IMR-90 (cell line): Measurements from ENCODE around the gene KLHDC9. TPM values are rescaled to one million over a fixed set of nuclear protein-coding genes. Genes with fewer than 3 reads are reported as not detected.

Experiments used
- ATAC-seq: fragments of 200-7000 bp; cut with Tn5 transposase; 2 replicates; pipeline ENCODE4 v1.9.1; 2020; ENCODE audit warnings: low read depth, mild to moderate bottlenecking, moderate library complexity
- BruUV-seq: library from RNA; stranded (reverse); fragments of 400-500 nt; replicated peaks from 2 replicates; lab custom pipeline; 2021; lab: Mats Ljungman, UMichigan
- CTCF ChIA-PET: fragments of 300-600 bp; formaldehyde crosslinking; extraction: SDS; loops from one replicate; lab custom pipeline; 2021; ENCODE audit warnings: antibody characterized with exemption; lab: Yijun Ruan, JAX
- POLR2A ChIA-PET: fragments of 300-600 bp; sonication (Branson Sonifier 250); formaldehyde crosslinking; loops from one replicate; lab custom pipeline; 2022; ENCODE audit warnings: antibody characterized with exemption; ENCODE audit not compliant: unreplicated experiment; lab: Charles Lee
- DNase-seq: peaks from one replicate; pipeline ENCODE4 v3.0.0; 2013
- H2AFZ ChIP-seq: replicated peaks from 2 replicates; pipeline ENCODE3; 2013; ENCODE audit warnings: low read length, mild to moderate bottlenecking; ENCODE audit not compliant: poor library complexity
- H2AK5ac ChIP-seq: 2 replicates; pipeline ENCODE4 v1.6.1; 2013; ENCODE audit warnings: low read depth, low read length, inconsistent platforms
- H2AK9ac ChIP-seq: replicated peaks from 2 replicates; pipeline ENCODE3; 2013; ENCODE audit warnings: mild to moderate bottlenecking, low read depth, low read length, moderate library complexity; ENCODE audit not compliant: poor library complexity
- H2BK120ac ChIP-seq: 2 replicates; pipeline ENCODE4 v1.6.1; 2013; ENCODE audit warnings: low read depth, low read length, inconsistent platforms
- H2BK15ac ChIP-seq: 3 replicates; pipeline ENCODE4 v1.6.1; 2013; ENCODE audit warnings: low read depth, low read length, inconsistent platforms
- H2BK20ac ChIP-seq: 2 replicates; pipeline ENCODE4 v1.6.1; 2013; ENCODE audit warnings: low read depth, mild to moderate bottlenecking, inconsistent platforms, low read length, moderate library complexity
- H2BK5ac ChIP-seq: 2 replicates; pipeline ENCODE4 v1.6.1; 2013; ENCODE audit warnings: mild to moderate bottlenecking, low read depth, low read length, inconsistent platforms; ENCODE audit not compliant: poor library complexity, severe bottlenecking
- H3K14ac ChIP-seq: replicated peaks from 2 replicates; pipeline ENCODE4 v1.6.1; 2013; ENCODE audit warnings: low read depth, low read length, inconsistent platforms
- H3K18ac ChIP-seq: 2 replicates; pipeline ENCODE4 v1.6.1; 2013; ENCODE audit warnings: low read depth, low read length, control low read depth
- H3K23ac ChIP-seq: 2 replicates; pipeline ENCODE4 v1.6.1; 2013; ENCODE audit warnings: low read depth, low read length, inconsistent platforms
- H3K27ac ChIP-seq: 2 replicates; pipeline ENCODE4 v1.5.1; 2013; ENCODE audit warnings: mild to moderate bottlenecking, control low read depth, low read length; ENCODE audit not compliant: insufficient read depth
- H3K27me3 ChIP-seq: 2 replicates; pipeline ENCODE4 v1.6.1; 2013; ENCODE audit warnings: low read length; ENCODE audit not compliant: control insufficient read depth, insufficient read depth
- H3K36me3 ChIP-seq: 2 replicates; pipeline ENCODE4 v1.6.1; 2013; ENCODE audit warnings: low read length, mixed read lengths; ENCODE audit not compliant: control insufficient read depth, insufficient read depth
- H3K4ac ChIP-seq: 2 replicates; pipeline ENCODE4 v1.6.1; 2013; ENCODE audit warnings: low read depth, low read length, inconsistent platforms
- H3K4me1 ChIP-seq: 2 replicates; pipeline ENCODE4 v1.6.1; 2013; ENCODE audit warnings: low read length, mixed read lengths; ENCODE audit not compliant: control insufficient read depth, insufficient read depth
- H3K4me2 ChIP-seq: 2 replicates; pipeline ENCODE4 v1.6.1; 2013; ENCODE audit warnings: low read depth, mild to moderate bottlenecking, control low read depth, low read length, moderate library complexity
- H3K4me3 ChIP-seq: 2 replicates; pipeline ENCODE4 v1.5.1; 2013; ENCODE audit warnings: low read depth, mild to moderate bottlenecking, control low read depth, low read length, moderate library complexity; ENCODE audit not compliant: insufficient read depth
- H3K56ac ChIP-seq: 2 replicates; pipeline ENCODE4 v1.6.1; 2013; ENCODE audit warnings: low read length, inconsistent platforms; ENCODE audit not compliant: insufficient read depth; ENCODE audit errors: extremely low read depth
- H3K79me1 ChIP-seq, 2 experiments: 2 replicates each; pipeline ENCODE4 v1.6.1; 2013; ENCODE audit warnings: low read length in 2 of 2, inconsistent platforms in 1 of 2, low read depth in 1 of 2
- H3K9ac ChIP-seq: 2 replicates; pipeline ENCODE4 v1.6.1; 2013; ENCODE audit warnings: low read depth, low read length, control low read depth
- H3K9me1 ChIP-seq: 2 replicates; pipeline ENCODE4 v1.6.1; 2013; ENCODE audit warnings: low read length, inconsistent platforms; ENCODE audit not compliant: insufficient read depth
- H3K9me3 ChIP-seq: 2 replicates; pipeline ENCODE4 v1.6.1; 2013; ENCODE audit warnings: low read length; ENCODE audit not compliant: control insufficient read depth, insufficient read depth
- H4K20me1 ChIP-seq: 2 replicates; pipeline ENCODE4 v1.6.1; 2013; ENCODE audit warnings: low read length, inconsistent platforms; ENCODE audit not compliant: insufficient read depth
- H4K5ac ChIP-seq: 2 replicates; pipeline ENCODE4 v1.6.1; 2013; ENCODE audit warnings: mild to moderate bottlenecking, low read depth, low read length, control low read depth
- H4K8ac ChIP-seq, 2 experiments: 2 replicates each; pipeline ENCODE4 v1.6.1; 2013; ENCODE audit warnings: low read depth in 2 of 2, low read length in 2 of 2, control low read depth in 1 of 2, inconsistent platforms in 1 of 2
- H4K91ac ChIP-seq: 2 replicates; pipeline ENCODE4 v1.6.1; 2013; ENCODE audit warnings: low read depth, low read length, inconsistent platforms; ENCODE audit not compliant: insufficient read depth
- BHLHE40 ChIP-seq: fragments of 150-350 bp; IDR thresholded peaks from 2 replicates; pipeline ENCODE4 v1.6.1; 2016; ENCODE audit warnings: mild to moderate bottlenecking, low read depth, low read length
- ELK1 ChIP-seq: fragments of 150-350 bp; IDR thresholded peaks from 2 replicates; pipeline ENCODE4 v1.6.1; 2016; ENCODE audit warnings: low read depth, mild to moderate bottlenecking, low read length, moderate library complexity, borderline replicate concordance
- RFX5 ChIP-seq: IDR thresholded peaks from 2 replicates; pipeline ENCODE4 v1.8.0; 2012; ENCODE audit warnings: low read depth, mild to moderate bottlenecking, low read length, moderate library complexity
- USF2 ChIP-seq: fragments of 150-350 bp; IDR thresholded peaks from 2 replicates; pipeline ENCODE4 v1.6.1; 2017; ENCODE audit warnings: mild to moderate bottlenecking, antibody characterized with exemption, low read length, low read depth
- WGBS, 2 experiments: methylation state at CpG; one replicate each; pipeline versions ENCODE4 v1.1.5 to v1.1.7; 2013; ENCODE audit warnings: missing lambda C conversion rate in 2 of 2; ENCODE audit not compliant: insufficient read length in 1 of 2; ENCODE audit errors: extremely low coverage in 2 of 2; 5-methylcytosine and 5-hydroxymethylcytosine counted together
- dilution Hi-C: fragments of 300-500 bp; cut with HindIII; formaldehyde crosslinking; loops from one replicate; pipeline ENCODE4 v1.14.3; 2018; ENCODE audit warnings: low sequenced_read_pairs; ENCODE audit not compliant: unreplicated experiment
- in situ Hi-C: fragments of 300-500 bp; cut with MboI; formaldehyde crosslinking; loops from 3 replicates; pipeline ENCODE4 v1.14.3; 2019; ENCODE audit warnings: low sequenced_read_pairs, inconsistent platforms, mixed read lengths
- intact Hi-C: fragments of 100-400 bp; cut with micrococcal nuclease; formaldehyde crosslinking; loops from 2 replicates; pipeline ENCODE4 v1.10.0; 2022
- polyA plus RNA-seq, 3 experiments: library from polyadenylated mRNA; depleted of rRNA; stranded (reverse); fragments of >200 nt; gene quantifications; 2 replicates each; pipeline ENCODE4 v1.2.3, GENCODE V29; 2012; ENCODE audit warnings: low replicate concordance in 1 of 3
- total RNA-seq: library from RNA; depleted of rRNA; stranded (reverse); fragments of >200 nt; gene quantifications from 2 replicates; pipeline ENCODE4 v1.2.3, GENCODE V29; 2012

The KLHDC9 gene
- total and polyA plus RNA-seq, 2 of the 4 experiments (the other 2 are of a cell fraction): 0.18 to 0.70 TPM

GRCh38 chr1:161111527-161111926 lies 13.4 kb downstream of the KLHDC9 start:
- Histone ChIP-seq H3K9me3 (no peaks in the 10 kb centered on the region), H4K8ac (no peak overlapping the region), H3K4ac (no peak overlapping the region), H2BK5ac (no peak overlapping the region), H4K20me1 (peaks cover 57% of the 10 kb centered on the region), H3K14ac (no peak overlapping the region), H3K9ac (no peak overlapping the region), H3K36me3 (peaks cover 6% of the 10 kb centered on the region), H3K4me1 (peaks cover 2% of the 10 kb centered on the region; the same call in 1 of the 2 replicates), H3K27ac (no peak overlapping the region), H2BK120ac (no peak overlapping the region), H2AK5ac (no peak overlapping the region), H3K4me3 (no peak overlapping the region), H3K9me1 (peaks cover 19% of the 10 kb centered on the region), H2BK20ac (no peak overlapping the region), H3K23ac (no peak overlapping the region), H2AK9ac (no peak overlapping the region), H3K4me2 (no peak overlapping the region), H2BK15ac (no peak overlapping the region), H3K79me1 (peaks cover 11 to 67% of the 10 kb centered on the region in 2 experiments), H3K56ac (no peak overlapping the region), H4K5ac (no peak overlapping the region), H2AFZ (no peak overlapping the region), H4K91ac (no peak overlapping the region), H3K18ac (no peak overlapping the region), H3K27me3 (no peaks in the 10 kb centered on the region)
- ATAC-seq (no peak), DNase-seq (no peak)
- in situ Hi-C loops: no loop called here
- ChIA-PET POLR2A (no interaction called here), CTCF (no interaction called here)
- WGBS, 2 experiments: no CpG with 5 or more reads among the region's 2 CpGs
- intact Hi-C loops: no loop called here
- no TSS peak for BruUV-seq
- dilution Hi-C loops: no loop called here
- no peak for TF ChIP-seq ELK1
- no peak for TF ChIP-seq BHLHE40
- no peak for TF ChIP-seq USF2
- TF ChIP-seq RFX5: no peak
